Activated CD8-positive, alpha-beta memory T cell treated with anti-CD3 and anti-CD28 coated beads, Interleukin-2, amount 50 U/mL, for 24 hours (primary cell): ENCODE data around the gene GALP.
"Not testable (repeated sequence)": the region's sequence is repeated elsewhere in the genome, so short reads cannot be mapped to it uniquely, and the experiment has no call there.

Experiments used
- DNase-seq: peaks from one replicate; pipeline ENCODE4 v3.0.0-alpha.2; 2020; ENCODE audit errors: extremely low read depth

Gene GALP

DNA sequence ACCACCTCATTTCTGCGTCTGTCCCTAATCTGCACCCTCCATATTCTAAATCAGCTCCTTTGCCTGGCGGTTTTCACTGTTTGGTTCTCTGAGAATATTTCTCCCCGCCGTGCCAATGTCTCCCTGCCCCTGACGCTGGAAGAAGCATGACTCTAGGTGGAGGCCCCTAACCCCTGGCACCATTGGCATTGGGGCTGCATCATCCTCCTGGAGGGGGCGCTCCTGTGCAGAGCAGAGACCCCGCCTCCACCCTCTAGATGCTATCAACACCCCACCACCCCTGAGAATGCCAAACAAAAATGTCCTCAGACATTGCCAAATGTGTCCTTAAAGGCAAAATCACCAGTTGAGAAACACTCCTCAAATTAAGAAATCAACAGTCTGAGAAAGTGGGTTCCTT lies 15.3 kb downstream of the GALP start:
- no peak for DNase-seq

GRCh38 chr19:56191711-56192110 lies 15.9 kb downstream of the GALP start:
- DNase-seq: no peak

- DNase-seq: no peak
These were observed 18.3 kb downstream of the GALP start for GRCh38 chr19:56193981-56194640.

DNA sequence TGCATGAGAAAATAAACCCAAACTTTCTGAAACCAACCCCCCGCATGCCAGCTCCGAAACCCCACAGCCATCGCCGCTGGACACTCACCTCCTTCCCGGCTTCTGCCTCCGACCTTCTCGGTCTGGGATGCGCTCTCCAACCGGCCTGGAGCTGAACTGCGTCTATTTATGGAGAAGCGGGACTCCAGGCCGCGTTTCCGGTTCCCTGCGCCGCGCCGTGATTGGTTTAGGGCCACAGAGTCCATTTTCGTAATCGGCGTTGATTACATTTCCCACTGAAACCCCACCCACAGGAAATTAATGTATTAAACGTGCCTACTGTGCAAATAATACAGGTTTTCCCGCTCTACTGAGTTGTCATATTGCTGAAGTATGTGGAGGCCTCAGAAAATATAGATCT lies 21.8 kb downstream of the GALP start, which contains the start of gene ZSCAN5B:
Gene ZSCAN5B (minus strand): TSS at position 138 of the 400 bp plus-strand sequence. CDS start 4,731 bp downstream, outside the sequence.
- not testable (repeated sequence) for DNase-seq

DNA sequence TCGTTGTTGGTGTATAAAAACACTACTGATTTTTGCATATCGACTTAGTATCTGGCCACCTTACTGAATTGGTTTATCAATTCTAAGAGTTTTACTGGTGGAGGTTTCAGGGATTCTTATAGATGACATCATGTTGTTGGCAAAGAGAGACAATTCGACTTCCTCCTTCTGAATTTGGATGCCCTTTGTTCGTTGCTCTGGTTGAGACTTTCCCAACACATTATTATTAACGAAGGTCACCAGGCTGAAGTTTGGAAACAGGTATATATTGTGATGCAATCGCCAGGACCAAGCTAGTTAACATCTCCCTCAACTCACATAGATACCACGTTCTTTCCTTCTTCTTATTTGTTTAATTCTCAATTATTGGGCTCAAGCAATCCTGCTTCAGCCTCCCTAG lies 23.9 kb downstream of the GALP start:
- no peak for DNase-seq

DNA sequence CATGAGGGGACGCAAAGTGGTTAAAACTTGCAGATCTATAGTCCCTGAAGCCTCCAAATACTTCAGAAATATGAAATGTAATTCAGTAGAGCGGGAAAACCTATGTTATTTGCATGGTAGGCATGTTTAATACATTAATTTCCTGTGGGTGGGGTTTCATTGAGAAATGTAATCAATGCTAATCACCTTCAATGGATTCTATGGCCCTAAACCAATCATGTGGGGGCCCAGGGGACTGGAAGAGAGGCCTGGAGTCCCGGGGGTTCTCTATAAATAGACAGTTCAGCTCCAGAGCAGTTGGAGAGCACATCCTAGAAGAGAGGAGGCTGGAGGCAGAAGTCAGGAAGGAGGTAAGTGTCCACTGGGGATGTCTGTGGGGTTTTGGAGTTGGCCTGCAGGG lies 26.2 kb downstream of the GALP start, which contains the start of gene ZSCAN5C:
Gene ZSCAN5C (plus strand): TSS at position 301 of the 400 bp plus-strand sequence. CDS start 3,641 bp downstream, outside the sequence.
- DNase-seq: no peak

- not testable (repeated sequence) for DNase-seq
These were observed 31.8 kb downstream of the GALP start for GRCh38 chr19:56207581-56207980.

- DNase-seq: no peak
These were observed 33.3 kb downstream of the GALP start for GRCh38 chr19:56209091-56209490.

DNA sequence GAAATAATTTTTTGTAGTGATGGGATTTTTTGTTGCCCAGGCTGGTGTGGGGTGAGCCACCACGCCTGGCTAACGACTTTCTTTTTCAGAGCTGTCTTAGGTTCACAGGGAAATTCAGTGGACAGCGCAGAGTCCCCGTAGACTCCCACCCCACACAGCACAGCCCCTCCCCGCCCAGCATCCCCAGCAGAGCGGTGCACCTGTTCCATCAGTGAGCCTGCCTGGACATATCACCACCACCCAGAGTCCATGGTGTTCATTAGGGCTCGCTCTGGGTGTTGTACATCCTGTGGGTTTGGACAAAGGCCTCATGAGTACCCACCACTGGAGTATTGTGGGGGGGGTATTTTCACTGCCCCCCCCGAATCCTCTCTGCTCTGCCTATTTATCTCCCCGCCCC lies 34.2 kb downstream of the GALP start:
- DNase-seq: not testable (repeated sequence)

GRCh38 chr19:56211718-56212117 lies 35.9 kb downstream of the GALP start:
- DNase-seq: no peak

- DNase-seq: no peak
These were observed 41.5 kb downstream of the GALP start for GRCh38 chr19:56217039-56217949.

- DNase-seq: no peak
These were observed 43.2 kb downstream of the GALP start for GRCh38 chr19:56218961-56219360.

- not testable (repeated sequence) for DNase-seq
These were observed 45.6 kb downstream of the GALP start for GRCh38 chr19:56221442-56221841.

GRCh38 chr19:56221851-56222250 lies 46.0 kb downstream of the GALP start:
- no peak for DNase-seq

DNA sequence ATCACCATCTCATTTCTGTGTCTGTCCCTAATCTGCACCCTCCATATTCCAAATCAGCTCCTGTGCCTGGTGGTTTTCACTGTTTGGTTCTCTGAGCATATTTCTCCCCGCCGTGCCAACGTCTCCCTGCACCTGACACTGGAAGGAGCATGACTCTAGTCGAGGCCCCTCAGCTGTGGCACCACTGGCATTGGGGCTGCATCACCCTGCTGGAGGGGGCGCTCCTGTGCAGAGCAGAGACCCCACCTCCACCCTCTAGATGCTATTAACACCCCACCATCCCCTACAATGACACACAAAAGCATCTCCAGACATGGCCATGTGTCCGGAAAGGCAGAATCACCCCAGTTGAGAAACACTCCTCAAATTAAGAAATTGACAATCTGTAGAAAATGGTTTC lies 47.1 kb downstream of the GALP start:
- DNase-seq: no peak

GRCh38 chr19:56223481-56223880 lies 47.7 kb downstream of the GALP start:
- DNase-seq: no peak
